Liver (tissue), 9 donors: Measurements from ENCODE around the gene TAB2. TPM values are rescaled to one million over a fixed set of nuclear protein-coding genes. Genes with fewer than 3 reads are reported as not detected.

Experiments used
- DNase-seq: peaks from one replicate; pipeline ENCODE4 v3.0.0-alpha.2; 2017; ENCODE audit warnings: low spot score
- H3K27ac ChIP-seq, 2 donors: one replicate each; pipeline ENCODE4 v1.7.0; 2013; ENCODE audit warnings: inconsistent platforms in 2 of 2, low read length in 2 of 2, control low read depth in 1 of 2, low read depth in 1 of 2, mild to moderate bottlenecking in 1 of 2
- H3K27me3 ChIP-seq, 4 donors: one replicate each; pipeline versions ENCODE4 v1.6.1 to v1.7.0; 2013; ENCODE audit warnings: low read length in 3 of 4, inconsistent platforms in 1 of 4, mild to moderate bottlenecking in 1 of 4, moderate library complexity in 1 of 4; ENCODE audit not compliant: control insufficient read depth in 4 of 4, insufficient read depth in 4 of 4
- H3K36me3 ChIP-seq, 4 donors: one replicate each; pipeline versions ENCODE4 v1.6.1 to v1.7.0; 2013; ENCODE audit warnings: low read length in 3 of 4, mild to moderate bottlenecking in 3 of 4, low read depth in 1 of 4, moderate library complexity in 1 of 4; ENCODE audit not compliant: control insufficient read depth in 4 of 4, insufficient read depth in 3 of 4
- H3K4me1 ChIP-seq, 4 donors: one replicate each; pipeline versions ENCODE4 v1.6.1 to v1.7.0; 2013; ENCODE audit warnings: low read length in 3 of 4, mild to moderate bottlenecking in 3 of 4, moderate library complexity in 1 of 4; ENCODE audit not compliant: control insufficient read depth in 4 of 4, insufficient read depth in 4 of 4
- H3K4me3 ChIP-seq, 3 donors: one replicate each; pipeline versions ENCODE4 v1.6.1 to v1.7.0; 2013; ENCODE audit warnings: low read length in 3 of 3, control low read depth in 1 of 3, low read depth in 1 of 3, mild to moderate bottlenecking in 1 of 3
- H3K9ac ChIP-seq, 2 donors: one replicate each; pipeline ENCODE4 v1.7.0; 2013; ENCODE audit warnings: low read length in 2 of 2, mild to moderate bottlenecking in 2 of 2, moderate library complexity in 2 of 2, control low read depth in 1 of 2, low read depth in 1 of 2
- H3K9me3 ChIP-seq, 4 donors: one replicate each; pipeline versions ENCODE4 v1.6.1 to v1.7.0; 2013; ENCODE audit warnings: low read length in 3 of 4; ENCODE audit not compliant: control insufficient read depth in 4 of 4
- EGR1 ChIP-seq, 2 donors: IDR thresholded peaks; 2 replicates each; pipeline ENCODE4 v1.6.1; 2016 to 2018; ENCODE audit warnings: antibody characterized with exemption in 2 of 2, low read depth in 2 of 2
- FOXA1 ChIP-seq: IDR thresholded peaks from 2 replicates; pipeline ENCODE4 v1.6.1; 2016; ENCODE audit warnings: antibody characterized with exemption
- FOXA2 ChIP-seq: IDR thresholded peaks from 2 replicates; pipeline ENCODE4 v1.6.1; 2016; ENCODE audit warnings: antibody characterized with exemption
- HNF4A ChIP-seq, 2 donors: conservative IDR thresholded peaks; 2 replicates each; pipeline ENCODE4 v1.6.1; 2016; ENCODE audit warnings: antibody characterized with exemption in 2 of 2, mild to moderate bottlenecking in 2 of 2
- HNF4G ChIP-seq: IDR thresholded peaks from 2 replicates; pipeline ENCODE4 v1.6.1; 2016; ENCODE audit warnings: antibody characterized with exemption
- JUND ChIP-seq, 2 donors: IDR thresholded peaks; 2 replicates each; pipeline ENCODE4 v1.6.1; 2016; ENCODE audit warnings: antibody characterized with exemption in 2 of 2
- NR2F2 ChIP-seq: IDR thresholded peaks from 2 replicates; pipeline ENCODE4 v1.6.1; 2016; ENCODE audit warnings: antibody characterized with exemption
- RAD21 ChIP-seq, 2 donors: IDR thresholded peaks; 2 replicates each; pipeline ENCODE4 v1.6.1; 2016; ENCODE audit warnings: antibody characterized with exemption in 2 of 2, mild to moderate bottlenecking in 2 of 2
- SP1 ChIP-seq: IDR thresholded peaks from 2 replicates; pipeline ENCODE4 v1.6.1; 2018; ENCODE audit warnings: antibody characterized with exemption, mild to moderate bottlenecking
- TAF1 ChIP-seq: conservative IDR thresholded peaks from 2 replicates; pipeline ENCODE4 v1.6.1; 2016; ENCODE audit warnings: antibody characterized with exemption, mild to moderate bottlenecking
- YY1 ChIP-seq: IDR thresholded peaks from 2 replicates; pipeline ENCODE4 v1.6.1; 2016; ENCODE audit warnings: antibody characterized with exemption, mild to moderate bottlenecking
- WGBS: extraction: QIAGEN DNeasy Blood & Tissue Kit; methylation state at CpG from one replicate; pipeline ENCODE4 v1.1.7; 2013; 5-methylcytosine and 5-hydroxymethylcytosine counted together
- polyA plus RNA-seq, 2 donors: library from polyadenylated mRNA; stranded (reverse) in 1 of 2; unstranded in 1 of 2; fragments of 200-250 nt in 1 of 2; fragments of >200 nt in 1 of 2; fragmentation: Nextera tagmentation in 1 of 2; extraction: Ambion mirVana in 1 of 2; gene quantifications; one replicate each; pipeline versions ENCODE4 v1.2.1 to v1.2.3, GENCODE V29; 2013 to 2015
- total RNA-seq, 2 donors: library from RNA; depleted of rRNA; stranded (reverse); fragments of >200 nt; gene quantifications; one replicate each; pipeline ENCODE4 v1.2.3, GENCODE V29; 2014
- TF ChIP-seq, protein P1 (sequence below): IDR thresholded peaks from 2 replicates; pipeline ENCODE4 v1.6.1; 2016; ENCODE audit warnings: antibody characterized with exemption, mild to moderate bottlenecking
- TF ChIP-seq, protein P2 (sequence below): IDR thresholded peaks from 2 replicates; pipeline ENCODE4 v1.6.1; 2016; ENCODE audit warnings: antibody characterized with exemption
- TF ChIP-seq, protein P3 (sequence below): IDR thresholded peaks from 2 replicates; pipeline ENCODE4 v1.6.1; 2016; ENCODE audit warnings: antibody characterized with exemption
- TF ChIP-seq, protein P4 (sequence below): fragments of 150-350 bp; IDR thresholded peaks from 2 replicates; pipeline ENCODE4 v1.5.1; 2017; ENCODE audit warnings: improper control_type of control experiment, low read depth, low read length; ENCODE audit not compliant: missing input control
- TF ChIP-seq, protein P5 (sequence below): IDR thresholded peaks from 2 replicates; pipeline ENCODE4 v1.6.1; 2016; ENCODE audit warnings: antibody characterized with exemption
- donor health status: healthy.
- donor health status: healthy.
- donor health status: healthy.
- donor health status: healthy.
- donor health status: healthy.

The TAB2 gene
- total and polyA plus RNA-seq, 4 donors: 10.5 to 25.6 (median 18.0) TPM

DNA sequence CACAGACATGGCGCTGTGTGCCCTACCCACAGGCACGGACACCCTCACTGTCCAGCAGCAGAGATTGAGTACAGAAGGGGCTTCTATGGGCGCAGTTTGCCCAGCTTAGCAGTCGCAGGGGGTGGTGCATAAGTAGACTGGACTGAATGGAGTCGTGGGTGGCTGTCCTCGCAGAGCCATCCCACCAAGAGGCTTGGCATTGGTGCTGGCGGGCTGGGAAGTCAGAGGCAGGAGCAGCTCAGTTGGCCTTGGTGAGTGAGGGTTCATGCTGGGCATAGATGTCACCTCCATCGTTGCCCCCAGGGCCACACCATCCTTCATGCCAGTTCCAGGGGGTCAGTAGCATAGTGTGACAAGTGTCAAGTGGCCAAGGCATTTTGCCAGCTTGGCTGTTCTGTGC is 107.7 kb downstream of the TAB2 start (continued):
- TF ChIP-seq, protein P1, sequence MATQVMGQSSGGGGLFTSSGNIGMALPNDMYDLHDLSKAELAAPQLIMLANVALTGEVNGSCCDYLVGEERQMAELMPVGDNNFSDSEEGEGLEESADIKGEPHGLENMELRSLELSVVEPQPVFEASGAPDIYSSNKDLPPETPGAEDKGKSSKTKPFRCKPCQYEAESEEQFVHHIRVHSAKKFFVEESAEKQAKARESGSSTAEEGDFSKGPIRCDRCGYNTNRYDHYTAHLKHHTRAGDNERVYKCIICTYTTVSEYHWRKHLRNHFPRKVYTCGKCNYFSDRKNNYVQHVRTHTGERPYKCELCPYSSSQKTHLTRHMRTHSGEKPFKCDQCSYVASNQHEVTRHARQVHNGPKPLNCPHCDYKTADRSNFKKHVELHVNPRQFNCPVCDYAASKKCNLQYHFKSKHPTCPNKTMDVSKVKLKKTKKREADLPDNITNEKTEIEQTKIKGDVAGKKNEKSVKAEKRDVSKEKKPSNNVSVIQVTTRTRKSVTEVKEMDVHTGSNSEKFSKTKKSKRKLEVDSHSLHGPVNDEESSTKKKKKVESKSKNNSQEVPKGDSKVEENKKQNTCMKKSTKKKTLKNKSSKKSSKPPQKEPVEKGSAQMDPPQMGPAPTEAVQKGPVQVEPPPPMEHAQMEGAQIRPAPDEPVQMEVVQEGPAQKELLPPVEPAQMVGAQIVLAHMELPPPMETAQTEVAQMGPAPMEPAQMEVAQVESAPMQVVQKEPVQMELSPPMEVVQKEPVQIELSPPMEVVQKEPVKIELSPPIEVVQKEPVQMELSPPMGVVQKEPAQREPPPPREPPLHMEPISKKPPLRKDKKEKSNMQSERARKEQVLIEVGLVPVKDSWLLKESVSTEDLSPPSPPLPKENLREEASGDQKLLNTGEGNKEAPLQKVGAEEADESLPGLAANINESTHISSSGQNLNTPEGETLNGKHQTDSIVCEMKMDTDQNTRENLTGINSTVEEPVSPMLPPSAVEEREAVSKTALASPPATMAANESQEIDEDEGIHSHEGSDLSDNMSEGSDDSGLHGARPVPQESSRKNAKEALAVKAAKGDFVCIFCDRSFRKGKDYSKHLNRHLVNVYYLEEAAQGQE: no peak

DNA sequence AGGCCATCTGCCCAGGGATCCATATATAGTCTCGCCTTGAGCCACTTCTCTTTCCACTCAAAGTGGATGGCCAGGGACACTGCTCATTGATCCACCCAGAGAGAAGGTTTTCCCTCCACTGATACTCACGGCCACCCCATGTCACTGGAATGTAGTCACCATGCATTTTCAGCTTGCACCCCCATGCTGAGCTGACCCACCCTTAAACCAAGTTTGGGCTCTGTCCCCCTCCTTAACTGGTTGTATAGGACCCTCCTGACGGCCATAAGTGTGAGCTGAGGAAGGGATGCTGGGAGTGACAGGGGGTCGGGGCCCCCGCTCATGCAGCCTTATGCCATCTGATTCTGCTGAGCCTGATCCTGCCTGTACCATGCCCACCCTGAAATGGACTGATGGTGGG is 108.2 kb downstream of the TAB2 start:
- Histone ChIP-seq H3K27ac (no peak overlapping the region), H3K36me3 (no peaks in the 10 kb centered on the region), H3K4me1 (peaks cover 0 to 10% (median 5%) of the 10 kb centered on the region in 4 donors), H3K9ac (no peak overlapping the region), H3K4me3 (no peak overlapping the region), H3K9me3 (no peaks in the 10 kb centered on the region), H3K27me3 (no peaks in the 10 kb centered on the region)
- DNase-seq: no peak
- no peak for TF ChIP-seq HNF4A (conservative IDR thresholded peaks at IDR 0.05)
- no peak for TF ChIP-seq EGR1 (IDR thresholded peaks at IDR 0.05; ENCODE audit: low read depth in 2 of 2)
- TF ChIP-seq, protein P2, sequence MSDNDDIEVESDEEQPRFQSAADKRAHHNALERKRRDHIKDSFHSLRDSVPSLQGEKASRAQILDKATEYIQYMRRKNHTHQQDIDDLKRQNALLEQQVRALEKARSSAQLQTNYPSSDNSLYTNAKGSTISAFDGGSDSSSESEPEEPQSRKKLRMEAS: no peak
- TF ChIP-seq, protein P3, sequence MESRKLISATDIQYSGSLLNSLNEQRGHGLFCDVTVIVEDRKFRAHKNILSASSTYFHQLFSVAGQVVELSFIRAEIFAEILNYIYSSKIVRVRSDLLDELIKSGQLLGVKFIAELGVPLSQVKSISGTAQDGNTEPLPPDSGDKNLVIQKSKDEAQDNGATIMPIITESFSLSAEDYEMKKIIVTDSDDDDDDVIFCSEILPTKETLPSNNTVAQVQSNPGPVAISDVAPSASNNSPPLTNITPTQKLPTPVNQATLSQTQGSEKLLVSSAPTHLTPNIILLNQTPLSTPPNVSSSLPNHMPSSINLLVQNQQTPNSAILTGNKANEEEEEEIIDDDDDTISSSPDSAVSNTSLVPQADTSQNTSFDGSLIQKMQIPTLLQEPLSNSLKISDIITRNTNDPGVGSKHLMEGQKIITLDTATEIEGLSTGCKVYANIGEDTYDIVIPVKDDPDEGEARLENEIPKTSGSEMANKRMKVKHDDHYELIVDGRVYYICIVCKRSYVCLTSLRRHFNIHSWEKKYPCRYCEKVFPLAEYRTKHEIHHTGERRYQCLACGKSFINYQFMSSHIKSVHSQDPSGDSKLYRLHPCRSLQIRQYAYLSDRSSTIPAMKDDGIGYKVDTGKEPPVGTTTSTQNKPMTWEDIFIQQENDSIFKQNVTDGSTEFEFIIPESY: no peak
- no peak for TF ChIP-seq RAD21 (IDR thresholded peaks at IDR 0.05)
- TF ChIP-seq SP1: no peak
- TF ChIP-seq, protein P1: no peak
- TF ChIP-seq HNF4G: no peak
- TF ChIP-seq NR2F2: no peak
- no peak for TF ChIP-seq FOXA1
- TF ChIP-seq FOXA2: no peak
- TF ChIP-seq YY1: no peak
- WGBS: 95% methylated on average over 5 of the region's 5 CpGs

DNA sequence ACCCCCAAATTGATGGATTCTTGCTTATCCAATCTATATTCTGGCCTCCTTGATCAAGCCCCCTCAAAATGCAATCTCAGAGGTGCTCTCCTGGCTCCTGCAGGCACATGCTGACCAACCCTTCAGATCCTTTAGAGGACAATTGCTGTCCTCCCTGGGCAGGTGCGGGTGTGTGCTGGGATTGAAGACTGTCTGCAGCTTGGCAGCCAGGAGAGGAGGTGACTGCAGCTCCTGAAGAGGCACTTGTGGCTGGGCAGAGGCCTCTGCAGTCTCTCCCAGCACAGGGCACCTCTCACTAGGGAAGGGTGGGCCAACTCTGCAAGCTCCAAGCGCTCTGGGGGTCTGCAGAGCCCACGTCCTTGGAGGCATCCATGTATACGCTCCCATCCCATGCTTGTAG is 111.1 kb downstream of the TAB2 start:
- 97% methylated on average over 4 of the region's 4 CpGs for WGBS
- DNase-seq: no peak
- Histone ChIP-seq H3K27ac (no peak overlapping the region), H3K9ac (no peak overlapping the region), H3K4me1 (peaks cover 0 to 13% (median 3%) of the 10 kb centered on the region in 4 donors), H3K36me3 (no peaks in the 10 kb centered on the region), H3K9me3 (no peaks in the 10 kb centered on the region), H3K4me3 (no peak overlapping the region), H3K27me3 (no peaks in the 10 kb centered on the region)
- TF ChIP-seq SP1: no peak
- no peak for TF ChIP-seq FOXA2
- TF ChIP-seq EGR1 (IDR thresholded peaks at IDR 0.05; ENCODE audit: low read depth in 2 of 2): no peak
- TF ChIP-seq, protein P4, sequence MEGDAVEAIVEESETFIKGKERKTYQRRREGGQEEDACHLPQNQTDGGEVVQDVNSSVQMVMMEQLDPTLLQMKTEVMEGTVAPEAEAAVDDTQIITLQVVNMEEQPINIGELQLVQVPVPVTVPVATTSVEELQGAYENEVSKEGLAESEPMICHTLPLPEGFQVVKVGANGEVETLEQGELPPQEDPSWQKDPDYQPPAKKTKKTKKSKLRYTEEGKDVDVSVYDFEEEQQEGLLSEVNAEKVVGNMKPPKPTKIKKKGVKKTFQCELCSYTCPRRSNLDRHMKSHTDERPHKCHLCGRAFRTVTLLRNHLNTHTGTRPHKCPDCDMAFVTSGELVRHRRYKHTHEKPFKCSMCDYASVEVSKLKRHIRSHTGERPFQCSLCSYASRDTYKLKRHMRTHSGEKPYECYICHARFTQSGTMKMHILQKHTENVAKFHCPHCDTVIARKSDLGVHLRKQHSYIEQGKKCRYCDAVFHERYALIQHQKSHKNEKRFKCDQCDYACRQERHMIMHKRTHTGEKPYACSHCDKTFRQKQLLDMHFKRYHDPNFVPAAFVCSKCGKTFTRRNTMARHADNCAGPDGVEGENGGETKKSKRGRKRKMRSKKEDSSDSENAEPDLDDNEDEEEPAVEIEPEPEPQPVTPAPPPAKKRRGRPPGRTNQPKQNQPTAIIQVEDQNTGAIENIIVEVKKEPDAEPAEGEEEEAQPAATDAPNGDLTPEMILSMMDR: no peak
- no peak for TF ChIP-seq HNF4G
- no peak for TF ChIP-seq FOXA1
- TF ChIP-seq, protein P2: no peak
- no peak for TF ChIP-seq TAF1
- TF ChIP-seq, protein P5, sequence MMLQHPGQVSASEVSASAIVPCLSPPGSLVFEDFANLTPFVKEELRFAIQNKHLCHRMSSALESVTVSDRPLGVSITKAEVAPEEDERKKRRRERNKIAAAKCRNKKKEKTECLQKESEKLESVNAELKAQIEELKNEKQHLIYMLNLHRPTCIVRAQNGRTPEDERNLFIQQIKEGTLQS: no peak
- no peak for TF ChIP-seq JUND (IDR thresholded peaks at IDR 0.05)
- no peak for TF ChIP-seq HNF4A (conservative IDR thresholded peaks at IDR 0.05)
- TF ChIP-seq, protein P3: no peak
